ENCODE results near the gene EIF3F. TPM values are rescaled to one million over a fixed set of nuclear protein-coding genes. Genes with fewer than 3 reads are reported as not detected.

The EIF3F gene
- total RNA-seq, 1 experiment from 2014 or later: 191 TPM

- no peaks in the 10 kb centered on the region for H3F3A ChIP-seq (ENCODE audit: insufficient read depth, low read depth)
- no peak overlapping the region for H2AFZ ChIP-seq
- H3K79me2 ChIP-seq (ENCODE audit: low read depth): no peaks in the 10 kb centered on the region
- no peaks in the 10 kb centered on the region for H3K4me1 ChIP-seq (replicated peaks; ENCODE audit: insufficient read depth)
- no peak overlapping the region for H3K4me3 ChIP-seq
- no peaks in the 10 kb centered on the region for H3K9me3 ChIP-seq (ENCODE audit: insufficient read depth, low read depth)
- no peaks in the 10 kb centered on the region for H3K36me3 ChIP-seq (ENCODE audit: low read depth)
- TF ChIP-seq, protein P1, sequence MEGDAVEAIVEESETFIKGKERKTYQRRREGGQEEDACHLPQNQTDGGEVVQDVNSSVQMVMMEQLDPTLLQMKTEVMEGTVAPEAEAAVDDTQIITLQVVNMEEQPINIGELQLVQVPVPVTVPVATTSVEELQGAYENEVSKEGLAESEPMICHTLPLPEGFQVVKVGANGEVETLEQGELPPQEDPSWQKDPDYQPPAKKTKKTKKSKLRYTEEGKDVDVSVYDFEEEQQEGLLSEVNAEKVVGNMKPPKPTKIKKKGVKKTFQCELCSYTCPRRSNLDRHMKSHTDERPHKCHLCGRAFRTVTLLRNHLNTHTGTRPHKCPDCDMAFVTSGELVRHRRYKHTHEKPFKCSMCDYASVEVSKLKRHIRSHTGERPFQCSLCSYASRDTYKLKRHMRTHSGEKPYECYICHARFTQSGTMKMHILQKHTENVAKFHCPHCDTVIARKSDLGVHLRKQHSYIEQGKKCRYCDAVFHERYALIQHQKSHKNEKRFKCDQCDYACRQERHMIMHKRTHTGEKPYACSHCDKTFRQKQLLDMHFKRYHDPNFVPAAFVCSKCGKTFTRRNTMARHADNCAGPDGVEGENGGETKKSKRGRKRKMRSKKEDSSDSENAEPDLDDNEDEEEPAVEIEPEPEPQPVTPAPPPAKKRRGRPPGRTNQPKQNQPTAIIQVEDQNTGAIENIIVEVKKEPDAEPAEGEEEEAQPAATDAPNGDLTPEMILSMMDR (conservative IDR thresholded peaks at IDR 0.05): no peak
- no peak for TF ChIP-seq EZH2 (IDR thresholded peaks at IDR 0.05; ENCODE audit: low read depth)
- peaks cover 3% of the 10 kb centered on the region; the same call in 1 of the 2 replicates for H3K27me3 ChIP-seq (ENCODE audit: insufficient read depth, low read depth)
- H3K4me2 ChIP-seq: no peak overlapping the region
- ChIA-PET CTCF (no interaction called here), POLR2A (ENCODE audit: unreplicated experiment) (no interaction called here)
- BruUV-seq (replicated peaks): no TSS peak
- intact Hi-C loops (cut with micrococcal nuclease; ENCODE audit: unreplicated experiment): no loop called here
- no peak overlapping the region for H3K27ac ChIP-seq
- no peak for DNase-seq
- no peaks in the 10 kb centered on the region for H4K20me1 ChIP-seq (ENCODE audit: insufficient read depth)
- no peaks in the 10 kb centered on the region for H3K9me2 ChIP-seq (ENCODE audit: insufficient read depth)
Observed at GRCh38 chr11:8013833-8014232, 26.7 kb downstream of the EIF3F start.

DNA sequence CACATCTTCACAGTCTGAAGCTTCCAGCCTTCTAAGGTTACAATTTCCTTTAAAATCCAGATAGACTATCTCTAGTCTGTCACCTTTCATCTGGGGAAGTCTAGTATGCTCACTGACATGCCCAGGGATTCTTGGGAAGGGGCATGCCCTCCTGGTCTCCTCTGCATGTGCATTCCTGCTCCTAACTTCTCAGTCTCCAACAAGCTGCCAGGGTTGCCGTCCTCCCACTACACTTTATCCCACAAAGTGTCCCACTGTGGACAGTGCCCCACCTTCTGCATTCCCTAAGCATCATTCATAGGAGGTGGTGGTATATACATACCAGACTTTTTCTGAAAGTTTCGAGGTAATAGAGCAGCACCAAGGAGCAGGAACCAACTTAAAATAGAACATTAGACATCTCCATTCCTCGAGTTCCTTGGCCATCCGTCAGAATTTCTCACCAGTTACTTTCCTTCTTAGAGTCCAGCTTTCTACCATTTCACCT lies 28.7 kb downstream of the EIF3F start:
- no TSS peak for BruUV-seq (replicated peaks)
- H3K27me3 ChIP-seq (ENCODE audit: insufficient read depth, low read depth): peaks cover 3% of the 10 kb centered on the region; the same call in 1 of the 2 replicates
- intact Hi-C loops (cut with micrococcal nuclease; ENCODE audit: unreplicated experiment): no loop called here
- H2AFZ ChIP-seq: no peak overlapping the region
- H3K27ac ChIP-seq: no peak overlapping the region
- H3K79me2 ChIP-seq (ENCODE audit: low read depth): no peaks in the 10 kb centered on the region
- TF ChIP-seq, protein P1 (conservative IDR thresholded peaks at IDR 0.05): no peak
- TF ChIP-seq EZH2 (IDR thresholded peaks at IDR 0.05; ENCODE audit: low read depth): no peak
- H3F3A ChIP-seq (ENCODE audit: insufficient read depth, low read depth): no peaks in the 10 kb centered on the region
- no peaks in the 10 kb centered on the region for H4K20me1 ChIP-seq (ENCODE audit: insufficient read depth)
- H3K9me2 ChIP-seq (ENCODE audit: insufficient read depth): no peaks in the 10 kb centered on the region
- H3K4me2 ChIP-seq: no peak overlapping the region
- no peaks in the 10 kb centered on the region for H3K9me3 ChIP-seq (ENCODE audit: insufficient read depth, low read depth)
- no peak for DNase-seq
- no peaks in the 10 kb centered on the region for H3K36me3 ChIP-seq (ENCODE audit: low read depth)
- no peaks in the 10 kb centered on the region for H3K4me1 ChIP-seq (replicated peaks; ENCODE audit: insufficient read depth)
- CTCF ChIA-PET: no interaction called here
- no peak overlapping the region for H3K4me3 ChIP-seq
- POLR2A ChIA-PET (ENCODE audit: unreplicated experiment): no interaction called here

DNA sequence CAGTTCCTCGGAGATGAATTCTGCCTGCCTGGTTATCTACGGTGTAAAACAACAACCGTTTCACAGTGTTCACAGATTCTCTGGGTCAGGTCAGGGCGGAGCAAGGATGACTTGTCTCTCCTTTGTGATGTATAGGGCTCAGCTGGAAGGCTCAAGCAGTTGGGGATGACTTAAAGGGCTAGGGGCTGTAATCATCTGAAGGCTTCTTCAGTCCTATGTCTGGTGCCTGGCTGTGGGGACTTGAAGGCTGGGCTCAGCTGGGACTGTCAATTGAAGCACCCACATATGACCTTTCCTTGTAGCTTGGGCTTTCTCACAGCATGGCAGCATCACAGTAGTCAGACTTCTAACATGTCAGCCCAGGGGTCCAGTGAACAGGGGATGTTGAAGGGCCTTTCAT lies 29.3 kb downstream of the EIF3F start:
- CTCF ChIA-PET: no interaction called here
- no peak for TF ChIP-seq EZH2 (IDR thresholded peaks at IDR 0.05; ENCODE audit: low read depth)
- TF ChIP-seq, protein P1 (conservative IDR thresholded peaks at IDR 0.05): no peak
- Histone ChIP-seq H2AFZ (no peak overlapping the region), H3K27me3 (ENCODE audit: insufficient read depth, low read depth) (peaks cover 3% of the 10 kb centered on the region; the same call in 1 of the 2 replicates), H3K27ac (no peak overlapping the region), H3K4me1 (replicated peaks; ENCODE audit: insufficient read depth) (no peaks in the 10 kb centered on the region), H3K9me3 (ENCODE audit: insufficient read depth, low read depth) (no peaks in the 10 kb centered on the region), H3K79me2 (ENCODE audit: low read depth) (no peaks in the 10 kb centered on the region), H3K4me3 (no peak overlapping the region), H3K9me2 (ENCODE audit: insufficient read depth) (no peaks in the 10 kb centered on the region), H4K20me1 (ENCODE audit: insufficient read depth) (no peaks in the 10 kb centered on the region), H3F3A (ENCODE audit: insufficient read depth, low read depth) (no peaks in the 10 kb centered on the region), H3K36me3 (ENCODE audit: low read depth) (no peaks in the 10 kb centered on the region), H3K4me2 (no peak overlapping the region)
- no peak for DNase-seq
- no TSS peak for BruUV-seq (replicated peaks)
- intact Hi-C loops (cut with micrococcal nuclease; ENCODE audit: unreplicated experiment): no loop called here
- POLR2A ChIA-PET (ENCODE audit: unreplicated experiment): no interaction called here

Measured in PC-9 (cell line).